ENCODE data around the gene CLOCK. TPM values are rescaled to one million over a fixed set of nuclear protein-coding genes. Genes with fewer than 3 reads are reported as not detected.

Gene CLOCK
- total RNA-seq, 4 donors from 2014 or later = 21.9 to 60.7 (median 34.2) TPM

GRCh38 chr4:55458611-55459010 is 88.1 kb downstream of the CLOCK start:
- no peak for TF ChIP-seq POLR2A (IDR thresholded peaks at IDR 0.05)
- no peak for TF ChIP-seq CTCF (IDR thresholded peaks at IDR 0.05 in 4 of 5, conservative IDR thresholded peaks at IDR 0.05 in 1 of 5)
- no peaks in the 10 kb centered on the region for H3K27me3 ChIP-seq
- H3K27ac ChIP-seq = no peak overlapping the region
- DNase-seq (no peak), ATAC-seq (no peak)
- H3K36me3 ChIP-seq = peaks cover 0 to 10% of the 10 kb centered on the region in 2 donors
- H3K4me1 ChIP-seq = no peaks in the 10 kb centered on the region
- intact Hi-C loops (cut with DNase I; ENCODE audit: low total_unique reads) (no loop called here), in situ Hi-C loops (cut with MboI; ENCODE audit: low sequenced_read_pairs in 4 of 4) (no loop called here)
- H3K4me3 ChIP-seq = no peak overlapping the region
- H3K9me3 ChIP-seq = no peaks in the 10 kb centered on the region

- DNase-seq (no peak), ATAC-seq (no peak)
- H3K27me3 ChIP-seq = no peaks in the 10 kb centered on the region
- H3K27ac ChIP-seq = no peak overlapping the region
- TF ChIP-seq CTCF (IDR thresholded peaks at IDR 0.05 in 4 of 5, conservative IDR thresholded peaks at IDR 0.05 in 1 of 5) = no peak
- TF ChIP-seq POLR2A (IDR thresholded peaks at IDR 0.05) = no peak
- H3K9me3 ChIP-seq = no peaks in the 10 kb centered on the region
- no peaks in the 10 kb centered on the region for H3K4me1 ChIP-seq
- peaks cover 0 to 12% of the 10 kb centered on the region in 2 donors for H3K36me3 ChIP-seq
- H3K4me3 ChIP-seq = no peak overlapping the region
- intact Hi-C loops (cut with DNase I; ENCODE audit: low total_unique reads) (no loop called here), in situ Hi-C loops (cut with MboI; ENCODE audit: low sequenced_read_pairs in 4 of 4) (no loop called here)
Observed at GRCh38 chr4:55458164-55458563, 88.5 kb downstream of the CLOCK start.

- no peak for ATAC-seq
- no peak overlapping the region for H3K4me3 ChIP-seq
- H3K27me3 ChIP-seq = no peaks in the 10 kb centered on the region
- in situ Hi-C loops (cut with MboI; ENCODE audit: low sequenced_read_pairs in 4 of 4) = no loop called here
- no peak for DNase-seq
- H3K4me1 ChIP-seq = no peaks in the 10 kb centered on the region
- H3K36me3 ChIP-seq = peaks cover 0 to 63% of the 10 kb centered on the region in 2 donors
- H3K9me3 ChIP-seq = no peaks in the 10 kb centered on the region
- no peak overlapping the region for H3K27ac ChIP-seq
- TF ChIP-seq CTCF (IDR thresholded peaks at IDR 0.05 in 4 of 5, conservative IDR thresholded peaks at IDR 0.05 in 1 of 5) (no peak), POLR2A (IDR thresholded peaks at IDR 0.05) (no peak)
- intact Hi-C loops (cut with DNase I; ENCODE audit: low total_unique reads) = no loop called here
Observed at GRCh38 chr4:55450566-55450965, 96.1 kb downstream of the CLOCK start.

- H3K4me3 ChIP-seq = no peak overlapping the region
- in situ Hi-C loops (cut with MboI; ENCODE audit: low sequenced_read_pairs in 4 of 4) = no loop called here
Observed at GRCh38 chr4:55447831-55448230, 98.9 kb downstream of the CLOCK start.

More at GRCh38 chr4:55447831-55448230, 98.9 kb downstream of the CLOCK start:
- DNase-seq = no peak
- H3K27ac ChIP-seq = no peak overlapping the region
- H3K9me3 ChIP-seq = no peaks in the 10 kb centered on the region
- H3K36me3 ChIP-seq = peaks cover 0 to 61% of the 10 kb centered on the region in 2 donors
- no peak for ATAC-seq
- no peaks in the 10 kb centered on the region for H3K27me3 ChIP-seq
- no peaks in the 10 kb centered on the region for H3K4me1 ChIP-seq
- intact Hi-C loops (cut with DNase I; ENCODE audit: low total_unique reads) = no loop called here
- TF ChIP-seq POLR2A (IDR thresholded peaks at IDR 0.05) (no peak), CTCF (IDR thresholded peaks at IDR 0.05 in 4 of 5, conservative IDR thresholded peaks at IDR 0.05 in 1 of 5) (no peak)
